Fibroblast of lung (primary cell): ENCODE results near the gene MANBA.

ENCODE experiments used
- CTCF ChIP-seq, 2 donors: IDR thresholded peaks in 1 of 2; conservative IDR thresholded peaks in 1 of 2; 1 replicate in 1 of 2; 2 replicates in 1 of 2; pipeline ENCODE4 v1.5.1; 2011 to 2012; ENCODE audit warnings: low read length in 2 of 2, control low read depth in 1 of 2, inconsistent platforms in 1 of 2, low read depth in 1 of 2, mild to moderate bottlenecking in 1 of 2
- EZH2 ChIP-seq: IDR thresholded peaks from 2 replicates; pipeline ENCODE4 v1.5.1; 2012; ENCODE audit warnings: low read length, control low read depth, mild to moderate bottlenecking; ENCODE audit errors: missing control alignments

GRCh38 chr4:102632241-102633065 lies 128.3 kb downstream of the MANBA start:
- TF ChIP-seq CTCF (conservative IDR thresholded peaks at IDR 0.05 in 1 of 2, IDR thresholded peaks at IDR 0.05 in 1 of 2; ENCODE audit: low read depth in 1 of 2, low read length in 2 of 2) (no peak), EZH2 (no peak)
